NCI-H2227 treated with DMSO at 0.1 percent for 48 hours (cell line): Measurements from ENCODE around the gene INMT.
"Not testable (repeated sequence)": the region's sequence is repeated elsewhere in the genome, so short reads cannot be mapped to it uniquely, and the experiment has no call there.

Source experiments
- DNase-seq: peaks from one replicate; lab custom pipeline; 2025; lab: John Stamatoyannopoulos, UW

The INMT gene

GRCh38 chr7:30751696-30752273, at the start of gene INMT:
Gene INMT (plus strand): TSS chr7:30752135. CDS start chr7:30752151, 16 bp downstream.
- no peak for DNase-seq

DNA sequence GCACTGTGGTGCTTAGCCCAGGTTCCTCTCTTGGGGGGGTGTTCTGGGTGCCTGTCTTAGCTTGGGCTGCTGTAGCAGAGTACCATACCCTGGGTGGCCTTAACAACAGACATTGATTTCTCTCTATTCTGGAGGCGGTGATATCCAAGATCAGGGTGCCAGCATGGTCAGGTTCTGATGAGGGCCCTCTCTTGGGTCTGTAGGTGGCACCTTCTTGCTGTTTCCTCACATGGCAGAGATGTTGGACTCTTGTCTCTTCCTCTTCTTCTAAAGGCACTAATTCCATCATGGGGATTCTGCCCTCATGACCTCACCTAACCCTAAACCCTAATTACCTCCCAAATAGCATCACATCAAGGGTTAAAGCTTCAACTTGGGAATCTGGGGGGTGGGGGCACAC, 49.7 kb upstream of the INMT start:
- DNase-seq, result no peak

DNA sequence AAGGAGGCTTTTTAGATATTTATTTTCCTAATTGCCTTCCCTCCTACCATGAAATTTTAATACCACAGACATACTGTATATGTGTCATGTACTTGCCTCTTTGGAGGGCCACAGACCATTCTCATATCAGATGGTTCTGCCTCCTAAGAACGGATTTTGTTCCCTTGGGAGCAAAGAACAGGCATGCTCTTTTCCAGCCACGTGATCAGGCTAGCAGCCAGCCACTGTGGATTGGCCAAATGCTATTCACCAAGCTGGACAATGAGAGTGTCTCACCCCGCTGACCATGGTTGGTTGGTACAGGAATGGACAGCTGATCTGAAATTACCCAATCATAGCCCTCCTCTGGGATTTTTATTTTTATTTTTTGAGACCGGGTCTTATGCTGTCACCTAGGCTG, 48.2 kb upstream of the INMT start:
- DNase-seq, result no peak

GRCh38 chr7:30705008-30705407, 46.9 kb upstream of the INMT start:
- no peak for DNase-seq

- DNase-seq, result no peak
Observed at GRCh38 chr7:30705596-30705995, 46.3 kb upstream of the INMT start.

- no peak for DNase-seq
Observed at GRCh38 chr7:30706316-30706715, 45.6 kb upstream of the INMT start.

- no peak for DNase-seq
Observed at GRCh38 chr7:30706908-30707307, 45.0 kb upstream of the INMT start.

DNA sequence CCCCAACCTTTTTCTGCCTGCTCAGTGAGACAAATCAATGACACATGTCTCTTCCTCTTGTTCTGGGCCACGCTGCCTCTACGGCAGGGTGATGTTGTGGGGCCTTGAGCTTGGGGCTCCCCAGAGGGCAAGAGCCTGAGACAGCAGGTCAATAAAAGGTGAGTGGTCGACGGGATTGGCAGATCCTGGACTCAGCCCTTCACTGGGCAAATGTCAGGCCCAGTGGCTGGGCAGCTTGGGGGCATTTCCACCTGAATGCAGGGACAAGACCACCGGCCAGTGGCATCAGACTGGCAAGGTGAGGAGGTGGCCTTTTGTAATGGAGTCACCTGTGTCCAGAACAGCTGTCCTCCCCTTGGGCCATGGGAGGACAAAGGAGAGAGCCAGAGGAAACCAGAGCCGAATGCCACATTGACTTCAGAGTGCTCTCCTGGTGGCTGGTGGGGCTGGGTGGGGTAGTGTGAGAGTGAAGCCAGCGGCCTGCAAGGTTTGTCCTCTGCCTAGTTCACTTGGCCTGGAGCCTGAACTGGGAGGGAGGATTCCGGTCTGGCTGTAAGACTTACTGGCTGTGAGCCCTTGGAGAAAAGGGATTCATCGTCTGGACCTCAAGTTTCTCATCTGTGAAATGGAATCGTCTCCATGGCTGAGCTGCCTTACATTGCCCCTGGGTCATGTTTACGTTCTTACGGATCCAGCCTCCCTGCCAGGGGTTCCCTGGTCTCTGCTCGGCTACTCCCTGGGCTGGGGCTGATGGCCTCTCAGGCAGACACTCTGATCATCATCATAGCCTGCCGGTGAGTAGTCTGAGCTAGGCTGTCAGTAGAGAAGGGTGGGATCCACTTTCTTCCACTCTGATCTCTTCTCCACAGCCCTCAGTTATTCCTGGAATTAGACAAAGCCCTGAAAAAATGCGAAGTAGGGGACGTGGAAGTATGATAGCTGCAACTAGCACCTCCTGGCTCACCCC, 44.3 kb upstream of the INMT start:
- DNase-seq, result no peak

DNA sequence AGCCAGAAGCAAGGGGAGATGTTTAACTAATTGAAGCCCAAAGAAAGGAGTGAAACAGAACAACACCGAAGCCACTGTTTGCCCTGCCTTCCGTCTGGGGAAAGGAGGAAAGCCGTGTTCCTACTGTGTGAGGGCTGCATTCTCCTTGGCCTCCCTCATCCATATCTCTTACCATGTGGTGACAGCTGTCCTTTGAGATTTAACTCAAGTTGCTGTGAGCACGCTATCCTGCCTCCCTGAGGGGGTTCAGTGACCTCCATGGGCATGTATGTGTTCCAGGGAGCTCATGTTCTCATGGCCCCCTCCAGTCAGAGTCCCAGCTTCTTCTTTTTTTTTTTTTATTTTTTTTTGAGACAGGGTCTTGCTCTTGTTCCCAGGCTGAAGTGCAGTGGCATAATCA, 43.5 kb upstream of the INMT start:
- no peak for DNase-seq

- no peak for DNase-seq
Observed at GRCh38 chr7:30708983-30709382, 43.0 kb upstream of the INMT start.

GRCh38 chr7:30709549-30709948, 42.4 kb upstream of the INMT start:
- DNase-seq, result peak; percentile 8

DNA sequence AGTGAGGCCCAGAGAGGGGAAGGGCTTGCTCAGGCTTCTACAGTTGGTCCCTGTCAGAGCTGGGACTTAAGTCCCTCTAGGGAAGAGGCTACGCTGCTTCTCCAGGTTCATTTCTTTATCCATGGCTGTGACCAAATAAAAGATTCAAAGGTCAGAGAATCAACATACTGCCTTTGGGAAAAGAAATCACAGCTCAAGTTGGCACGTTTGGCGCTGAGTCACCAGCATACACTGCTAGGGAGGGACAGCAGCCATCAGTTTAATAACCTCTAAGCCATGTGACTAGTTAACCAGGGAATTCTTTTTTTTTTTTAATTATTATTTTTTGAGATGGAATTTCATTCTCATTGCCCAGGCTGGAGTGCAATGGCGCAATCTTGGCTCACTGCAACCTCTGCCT, 41.3 kb upstream of the INMT start:
- no peak for DNase-seq

- DNase-seq, result no peak
Observed at GRCh38 chr7:30713392-30713791, 38.5 kb upstream of the INMT start.

GRCh38 chr7:30714129-30714528, 37.8 kb upstream of the INMT start:
- DNase-seq, result no peak

DNA sequence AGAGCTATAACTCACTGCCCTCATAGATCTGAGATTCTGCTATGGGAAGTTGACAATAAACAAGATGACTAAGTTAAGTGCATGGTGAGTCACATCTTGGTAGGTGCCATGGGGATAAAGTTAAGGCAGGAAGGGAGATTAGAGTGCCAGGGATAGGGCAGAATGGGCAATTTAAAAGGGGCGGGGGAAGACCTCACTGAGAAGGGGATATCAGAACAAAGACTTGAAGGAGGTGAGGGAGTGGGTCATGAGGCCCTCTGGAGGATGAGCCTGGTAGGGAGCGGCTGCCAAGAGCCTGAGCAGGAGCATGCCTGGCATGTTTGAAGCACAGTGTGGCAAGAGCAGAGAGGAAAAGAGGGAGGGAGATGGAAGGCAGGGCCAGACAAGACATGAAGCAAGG, 34.8 kb upstream of the INMT start:
- DNase-seq, result no peak

DNA sequence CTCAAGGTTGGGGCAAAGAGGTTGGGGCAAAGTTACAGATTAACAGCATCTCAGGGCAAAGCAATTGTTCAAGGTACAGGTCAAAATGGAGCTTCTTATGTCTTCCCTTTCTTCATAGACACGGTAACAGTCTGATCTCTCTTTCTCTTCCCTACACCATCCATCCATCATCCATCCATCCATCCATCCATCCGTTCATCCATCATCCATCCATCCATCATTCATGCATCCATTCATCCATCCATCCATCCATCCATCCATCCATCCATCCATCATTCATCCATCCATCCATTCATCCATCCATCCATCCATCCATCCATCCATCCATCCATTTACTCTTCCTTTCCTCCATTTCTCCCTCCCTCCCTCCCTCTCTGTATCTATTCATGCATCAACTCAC, 32.5 kb upstream of the INMT start:
- DNase-seq, result not testable (repeated sequence)

DNA sequence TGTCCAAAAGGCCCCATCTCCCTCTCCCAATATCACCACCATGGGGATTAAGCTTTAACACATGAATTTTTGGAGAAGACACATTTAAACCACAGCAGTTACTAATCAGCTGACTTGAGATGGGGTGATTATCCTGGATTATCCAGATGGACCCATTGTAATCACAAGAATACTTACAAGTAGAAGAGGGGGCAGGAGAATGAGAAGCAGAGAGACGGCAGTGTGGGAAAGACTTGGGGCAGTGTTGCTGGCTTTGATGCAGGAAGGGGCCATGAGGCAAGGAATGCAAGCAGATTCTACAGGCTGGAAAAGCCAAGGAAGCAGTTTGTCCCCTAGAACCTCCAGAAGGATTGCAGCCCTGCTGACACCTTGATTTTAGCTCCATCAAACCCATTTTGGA, 30.7 kb upstream of the INMT start:
- DNase-seq, result no peak

DNA sequence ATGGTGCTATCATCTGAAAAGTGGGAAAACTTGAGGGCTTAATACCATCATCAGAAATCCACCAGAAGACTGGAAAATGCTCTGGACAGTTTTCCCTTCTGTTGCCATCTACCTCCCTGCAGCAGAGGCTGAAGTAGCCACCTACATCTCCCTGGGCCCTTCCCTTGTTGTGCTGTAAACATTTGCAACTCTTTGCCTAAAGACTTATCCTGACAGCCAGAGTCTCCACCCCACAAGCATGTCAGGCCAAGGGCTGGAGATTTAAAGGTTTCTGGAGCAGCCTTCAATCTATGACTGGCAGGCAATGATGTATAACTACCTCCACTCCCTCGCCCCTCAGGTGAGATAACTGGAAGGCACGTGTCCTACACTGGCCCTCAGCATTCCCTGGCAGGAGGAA, 29.7 kb upstream of the INMT start:
- no peak for DNase-seq

DNA sequence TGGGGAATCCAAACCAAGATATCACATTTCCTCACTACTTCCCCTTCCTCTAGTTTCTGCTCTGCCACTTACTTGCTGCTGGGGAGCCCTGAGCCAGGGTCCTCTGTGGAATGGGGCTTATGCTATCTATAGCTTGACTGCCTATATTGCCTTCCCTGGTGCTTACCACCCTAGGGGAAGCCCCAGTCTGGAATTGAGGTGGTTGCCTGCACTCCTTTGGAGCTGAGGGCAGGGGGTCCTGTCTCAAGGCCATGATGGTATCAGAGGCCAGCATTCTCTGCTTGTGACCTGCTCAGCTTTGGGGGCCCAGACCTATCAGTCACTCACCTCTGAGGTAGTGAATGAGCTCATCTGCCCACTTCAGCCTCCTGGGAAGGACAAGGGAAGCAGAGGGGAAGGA, 29.3 kb upstream of the INMT start:
- DNase-seq, result no peak

DNA sequence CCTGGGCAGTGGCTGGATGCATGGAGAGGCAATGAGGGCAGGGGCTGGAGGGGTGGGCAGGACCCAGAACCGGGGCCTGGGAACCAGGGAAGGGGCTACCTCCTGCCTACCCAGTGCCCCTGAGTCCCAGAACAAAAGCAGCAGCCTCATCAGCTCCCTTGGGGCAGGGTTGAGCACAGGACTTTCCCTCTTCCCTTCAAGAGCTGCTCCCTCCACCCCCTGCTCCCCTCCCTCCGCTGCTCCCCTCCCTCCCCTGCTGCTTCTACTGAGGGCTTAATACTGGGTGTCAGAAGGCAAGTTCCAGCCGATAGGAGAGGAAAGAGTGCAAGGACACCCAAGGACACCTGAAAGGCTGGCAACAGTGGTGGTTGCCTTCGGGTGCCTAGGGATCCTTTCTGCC, 28.2 kb upstream of the INMT start:
- DNase-seq, result no peak

GRCh38 chr7:30726296-30727006, 25.5 kb upstream of the INMT start:
- no peak for DNase-seq

- no peak for DNase-seq
Observed at GRCh38 chr7:30727061-30727945, 24.6 kb upstream of the INMT start.
